GM15510 (cell line): ENCODE results near the gene CCNE1.

ENCODE experiments used
- POLR2A ChIP-seq: IDR thresholded peaks from 3 replicates; pipeline ENCODE4 v1.6.1; 2011; ENCODE audit warnings: borderline replicate concordance; ENCODE audit not compliant: insufficient read length; ENCODE audit errors: extremely low read depth

The CCNE1 gene

GRCh38 chr19:29823581-29824330 is 12.0 kb downstream of the CCNE1 start:
- TF ChIP-seq POLR2A = no peak

- TF ChIP-seq POLR2A = no peak
Observed at GRCh38 chr19:29831041-29831548, 19.3 kb downstream of the CCNE1 start.

DNA sequence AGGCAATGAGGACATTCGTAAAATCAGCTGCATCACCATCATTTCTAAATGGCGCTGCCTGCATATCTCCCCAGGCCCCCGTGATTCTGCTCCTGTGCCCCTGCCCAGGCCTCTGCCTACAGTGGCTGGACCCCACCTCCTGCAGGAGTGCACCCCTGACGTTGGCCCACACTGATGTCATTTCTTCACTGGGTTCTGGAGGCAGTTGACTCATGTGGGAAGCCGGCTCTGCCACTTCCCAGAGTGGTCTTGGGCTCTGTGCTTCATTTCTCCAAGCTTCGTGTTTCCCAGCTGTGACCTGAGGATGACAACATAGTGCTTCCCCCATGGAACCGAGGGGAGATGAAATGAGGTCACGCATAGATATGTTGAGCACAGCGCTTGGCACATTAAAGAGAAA is 19.9 kb downstream of the CCNE1 start:
- no peak for TF ChIP-seq POLR2A

DNA sequence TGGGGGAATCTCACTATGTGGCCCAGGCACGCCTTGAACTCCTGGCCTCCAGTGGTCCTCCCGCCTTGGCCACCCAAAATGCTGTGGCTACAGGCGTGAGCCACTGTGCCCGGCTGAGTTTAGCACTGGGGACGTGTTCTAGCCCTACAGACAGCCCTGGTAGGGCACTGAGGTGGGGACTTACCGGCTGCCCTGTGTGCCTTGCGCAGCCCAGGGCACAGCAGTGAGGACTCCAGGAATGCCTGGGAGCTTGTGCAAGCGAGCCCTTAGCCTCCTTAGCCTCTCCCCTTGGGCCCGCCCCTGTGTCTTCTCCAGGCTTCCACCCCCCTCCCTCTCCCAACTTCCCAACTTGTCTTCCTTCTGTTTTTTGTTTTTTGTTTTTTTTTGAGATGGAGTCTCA is 21.0 kb downstream of the CCNE1 start:
- no peak for TF ChIP-seq POLR2A

- no peak for TF ChIP-seq POLR2A
Observed at GRCh38 chr19:29833614-29834261, 21.9 kb downstream of the CCNE1 start.

DNA sequence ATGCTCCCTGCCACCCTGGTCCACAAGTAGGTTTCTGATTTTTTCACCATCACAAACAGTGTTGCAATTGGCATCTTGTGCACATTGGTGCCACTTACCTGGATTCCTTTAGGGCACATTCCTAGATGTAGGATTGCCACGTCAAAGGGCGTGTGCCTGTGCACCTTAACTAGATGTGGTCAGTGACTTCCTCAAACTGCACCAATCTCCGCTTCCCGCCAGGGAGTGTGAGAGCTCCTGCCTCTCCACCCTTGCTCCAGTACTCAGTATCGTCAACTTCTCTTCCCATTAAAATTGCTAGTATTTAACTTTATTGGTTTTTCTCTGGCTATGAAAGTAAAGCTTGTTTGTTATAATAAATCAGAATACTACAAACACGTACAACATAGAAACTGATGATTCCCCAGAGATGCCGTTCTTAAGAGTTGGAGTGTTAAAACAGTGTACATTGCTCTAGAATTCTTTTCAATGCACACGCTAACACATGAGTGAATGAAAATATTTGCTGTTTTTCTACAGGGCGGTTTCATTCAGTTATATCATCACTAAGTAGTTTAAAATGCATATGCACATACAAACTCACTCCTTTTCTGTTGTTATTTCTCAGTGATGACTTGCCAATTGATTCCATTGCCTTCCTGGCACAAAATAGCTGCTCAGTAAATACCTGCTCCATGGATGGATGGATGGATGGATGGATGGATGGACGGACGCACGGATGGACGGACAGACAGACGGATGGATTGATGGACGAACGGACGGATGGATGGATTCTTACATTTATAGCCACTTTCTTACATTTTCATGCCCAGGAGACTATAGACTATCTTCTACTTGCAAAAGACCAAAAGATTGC is 23.4 kb downstream of the CCNE1 start:
- TF ChIP-seq POLR2A = no peak

GRCh38 chr19:29836409-29836825 is 24.6 kb downstream of the CCNE1 start:
- TF ChIP-seq POLR2A = no peak

- TF ChIP-seq POLR2A = peak; percentile 22
Observed at GRCh38 chr19:29837448-29837981, 25.7 kb downstream of the CCNE1 start.

- TF ChIP-seq POLR2A = no peak
Observed at GRCh38 chr19:29837996-29838395, 26.2 kb downstream of the CCNE1 start.

DNA sequence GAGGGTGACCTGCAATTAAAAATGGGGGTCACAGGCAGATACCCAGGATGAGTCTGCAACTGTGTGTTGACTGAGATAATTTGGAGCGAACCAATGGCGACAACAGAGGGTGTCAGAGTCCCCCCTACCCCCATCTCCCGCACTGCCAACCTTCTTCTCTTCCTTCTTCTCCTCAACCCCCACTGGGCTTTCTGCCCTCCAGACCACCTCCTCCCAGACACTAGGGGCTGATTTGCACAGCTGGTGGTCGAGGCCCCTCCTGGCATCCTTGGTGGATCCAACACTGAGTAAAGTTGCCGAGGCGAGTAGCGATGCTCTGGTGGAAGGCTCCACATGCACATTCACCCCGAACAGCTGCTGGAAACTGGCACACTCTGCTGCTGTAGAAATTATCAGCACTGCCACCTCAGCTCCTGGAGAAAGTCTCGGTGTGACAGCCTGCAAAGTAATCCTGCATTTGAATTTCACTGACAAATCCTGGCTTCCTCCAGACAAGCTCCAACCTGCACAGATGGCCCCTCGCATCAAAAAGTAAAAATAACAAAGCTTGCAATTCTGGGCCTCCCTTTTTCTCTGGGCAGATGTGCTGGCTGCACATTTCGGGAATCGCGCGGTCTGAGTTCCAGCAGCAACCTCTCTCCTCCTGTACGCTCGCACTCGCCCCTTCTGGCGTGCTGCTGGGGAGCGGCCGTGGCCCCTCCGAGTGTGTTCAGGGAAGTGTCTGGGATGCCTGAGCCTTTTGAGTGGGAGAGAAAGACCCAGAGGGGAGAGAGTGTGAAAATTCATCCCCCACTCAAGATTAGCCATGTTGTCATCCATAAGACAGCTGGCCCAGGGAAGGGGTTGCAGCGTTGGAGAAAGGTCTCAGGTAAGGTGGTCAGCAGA is 28.5 kb downstream of the CCNE1 start:
- TF ChIP-seq POLR2A = no peak

DNA sequence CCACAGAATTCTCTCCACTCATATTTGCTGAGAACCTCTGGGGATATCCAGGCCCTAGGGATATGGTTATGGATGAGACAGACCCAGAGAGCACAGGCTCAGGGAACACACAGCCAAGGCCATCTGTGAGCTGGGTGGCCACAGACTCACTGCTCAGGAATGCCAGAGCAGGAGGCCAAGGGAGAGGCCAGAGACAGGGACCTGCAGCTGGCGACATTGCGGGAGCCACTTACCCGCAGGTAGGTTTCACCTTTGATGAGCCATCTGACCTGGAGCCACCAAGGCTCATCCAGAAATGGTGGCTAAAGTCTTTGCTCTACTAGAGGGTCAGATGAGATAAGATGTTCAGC is 29.4 kb downstream of the CCNE1 start:
- no peak for TF ChIP-seq POLR2A

GRCh38 chr19:29841559-29842367 is 30.0 kb downstream of the CCNE1 start:
- TF ChIP-seq POLR2A = no peak

DNA sequence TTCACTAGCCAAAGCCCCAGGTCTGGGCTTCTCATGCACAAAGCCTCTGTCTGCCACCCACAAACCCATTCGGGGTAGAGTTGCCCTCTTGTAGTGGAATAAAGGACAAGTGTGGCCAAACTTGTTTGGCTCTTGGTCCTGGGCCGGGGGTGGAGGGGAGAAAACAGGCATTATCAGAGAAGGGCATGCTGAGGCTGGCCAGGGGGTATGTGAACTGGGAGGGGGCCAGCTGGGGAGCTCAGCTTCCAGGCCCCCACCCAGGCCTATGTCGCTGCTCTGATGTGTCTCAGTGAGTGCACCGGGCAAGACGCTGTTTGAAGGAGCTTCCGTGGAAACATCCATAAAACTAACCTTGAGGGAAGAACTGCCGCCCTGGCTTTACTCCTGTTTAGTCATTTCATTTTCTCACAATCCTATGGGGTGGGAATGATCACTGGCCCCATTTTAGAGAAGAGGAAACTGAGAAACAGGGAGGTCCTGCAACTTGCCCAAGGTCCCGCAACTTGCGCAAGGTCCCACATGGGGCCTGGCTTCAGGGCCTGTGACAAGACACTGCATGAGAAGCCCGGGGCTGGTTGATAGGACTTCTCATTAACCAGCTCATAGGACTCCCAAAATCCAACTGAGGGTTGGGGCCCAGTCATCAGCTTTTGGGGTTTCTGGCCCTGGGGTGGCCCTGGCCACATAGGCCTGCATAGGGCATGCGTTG is 30.8 kb downstream of the CCNE1 start:
- no peak for TF ChIP-seq POLR2A
